ENCODE results near the gene ATP6V1F. TPM values are rescaled to one million over a fixed set of nuclear protein-coding genes. Genes with fewer than 3 reads are reported as not detected.

ATP6V1F gene
- total RNA-seq, 4 donors from 2014 or later: 49.6 to 109 (median 86.6) TPM

DNA sequence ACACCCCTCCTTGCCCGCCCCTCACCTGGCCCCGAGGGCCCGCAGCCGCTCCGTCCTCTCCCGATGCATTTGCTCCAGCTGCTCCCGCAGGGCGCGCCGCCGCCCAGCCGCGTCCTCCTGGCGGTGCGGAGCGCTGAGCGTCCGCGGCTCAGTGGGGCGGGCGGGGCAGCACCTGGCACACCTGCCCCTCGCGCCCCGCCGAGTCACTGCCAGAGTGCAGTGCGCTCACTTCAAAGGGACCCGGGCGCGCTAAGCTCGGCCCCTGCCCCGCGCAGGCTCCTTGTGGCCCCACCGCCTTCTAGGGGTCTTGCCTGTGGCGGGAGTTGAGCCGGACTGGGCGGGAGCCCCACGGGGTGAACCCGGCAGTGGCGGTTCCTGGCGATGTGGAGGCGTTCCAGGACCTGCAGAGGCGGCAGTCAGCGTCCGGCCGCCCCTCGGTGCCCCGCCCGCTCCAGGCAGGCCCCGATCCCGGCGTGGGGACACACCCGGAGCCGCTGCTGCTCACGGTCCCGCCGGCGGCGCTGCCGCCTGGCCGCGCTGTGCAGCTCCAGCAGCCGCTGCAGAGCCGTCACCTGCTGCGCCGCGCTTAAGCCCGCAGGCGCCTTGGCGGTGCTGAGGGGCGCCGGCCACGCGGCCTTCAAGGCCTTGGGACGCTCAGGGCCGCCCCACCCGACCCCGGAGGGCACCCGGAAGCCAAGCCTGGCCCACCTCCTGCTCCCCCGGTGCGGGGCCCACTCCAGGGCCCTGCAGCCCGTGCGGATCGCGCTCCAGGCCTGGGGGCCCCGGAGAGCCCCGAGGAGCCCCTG lies 6.7 kb downstream of the ATP6V1F start:
- peak; percentile 50 to 61 for DNase-seq
- H3K27ac ChIP-seq: no peak overlapping the region
- H3K4me3 ChIP-seq (replicated peaks in 1 of 3): peak overlapping the region in 2 of 3 donors; percentile 3 to 55
- peaks cover 12 to 17% of the 10 kb centered on the region in 2 donors for H3K4me1 ChIP-seq
- TF ChIP-seq POLR2A (IDR thresholded peaks at IDR 0.05): no peak
- TF ChIP-seq, protein P1, sequence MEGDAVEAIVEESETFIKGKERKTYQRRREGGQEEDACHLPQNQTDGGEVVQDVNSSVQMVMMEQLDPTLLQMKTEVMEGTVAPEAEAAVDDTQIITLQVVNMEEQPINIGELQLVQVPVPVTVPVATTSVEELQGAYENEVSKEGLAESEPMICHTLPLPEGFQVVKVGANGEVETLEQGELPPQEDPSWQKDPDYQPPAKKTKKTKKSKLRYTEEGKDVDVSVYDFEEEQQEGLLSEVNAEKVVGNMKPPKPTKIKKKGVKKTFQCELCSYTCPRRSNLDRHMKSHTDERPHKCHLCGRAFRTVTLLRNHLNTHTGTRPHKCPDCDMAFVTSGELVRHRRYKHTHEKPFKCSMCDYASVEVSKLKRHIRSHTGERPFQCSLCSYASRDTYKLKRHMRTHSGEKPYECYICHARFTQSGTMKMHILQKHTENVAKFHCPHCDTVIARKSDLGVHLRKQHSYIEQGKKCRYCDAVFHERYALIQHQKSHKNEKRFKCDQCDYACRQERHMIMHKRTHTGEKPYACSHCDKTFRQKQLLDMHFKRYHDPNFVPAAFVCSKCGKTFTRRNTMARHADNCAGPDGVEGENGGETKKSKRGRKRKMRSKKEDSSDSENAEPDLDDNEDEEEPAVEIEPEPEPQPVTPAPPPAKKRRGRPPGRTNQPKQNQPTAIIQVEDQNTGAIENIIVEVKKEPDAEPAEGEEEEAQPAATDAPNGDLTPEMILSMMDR (IDR thresholded peaks at IDR 0.05): no peak
- WGBS, 2 donors: 3 to 7% methylated on average over 6 to 13 of the region's 86 CpGs
- intact Hi-C loops (cut with DNase I): loop anchor here (10.0 kb wide), 1 partner anchor 135 kb away; the partner anchor contains the start of gene CALU
- H3K9me3 ChIP-seq: no peaks in the 10 kb centered on the region
- peaks cover 10 to 14% of the 10 kb centered on the region in 2 donors for H3K36me3 ChIP-seq
- no peaks in the 10 kb centered on the region for H3K27me3 ChIP-seq

DNA sequence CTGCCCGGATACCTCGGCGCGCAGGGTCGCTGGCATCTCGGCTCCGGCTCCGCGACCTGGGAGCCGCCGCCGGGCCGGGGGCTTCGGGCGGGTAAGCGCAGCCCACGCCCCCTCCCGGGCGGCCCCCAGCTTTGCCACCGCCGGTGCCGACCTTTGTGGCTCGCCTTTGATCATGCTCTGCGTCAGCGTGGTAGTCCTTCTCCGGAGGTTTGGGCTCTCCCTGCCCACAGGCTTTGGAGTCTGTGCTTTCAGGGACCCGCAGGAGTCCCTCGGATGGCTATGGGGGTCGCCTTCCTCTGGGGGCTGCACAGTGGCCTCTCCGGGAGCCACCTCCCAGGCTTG lies 7.3 kb downstream of the ATP6V1F start:
- H3K4me3 ChIP-seq (replicated peaks in 1 of 3): peak overlapping the region in 1 of 3 donors; percentile 55
- WGBS, 2 donors: 36% methylated on average over 2 of the region's 30 CpGs
- peaks cover 12 to 17% of the 10 kb centered on the region in 2 donors for H3K4me1 ChIP-seq
- no peak for TF ChIP-seq POLR2A (IDR thresholded peaks at IDR 0.05)
- TF ChIP-seq, protein P1 (IDR thresholded peaks at IDR 0.05): no peak
- H3K36me3 ChIP-seq: peaks cover 7 to 14% of the 10 kb centered on the region in 2 donors
- DNase-seq: no peak
- no peaks in the 10 kb centered on the region for H3K9me3 ChIP-seq
- H3K27ac ChIP-seq: no peak overlapping the region
- H3K27me3 ChIP-seq: no peaks in the 10 kb centered on the region
- intact Hi-C loops (cut with DNase I): loop anchor here (10.0 kb wide), 1 partner anchor 135 kb away; the partner anchor contains the start of gene CALU

DNA sequence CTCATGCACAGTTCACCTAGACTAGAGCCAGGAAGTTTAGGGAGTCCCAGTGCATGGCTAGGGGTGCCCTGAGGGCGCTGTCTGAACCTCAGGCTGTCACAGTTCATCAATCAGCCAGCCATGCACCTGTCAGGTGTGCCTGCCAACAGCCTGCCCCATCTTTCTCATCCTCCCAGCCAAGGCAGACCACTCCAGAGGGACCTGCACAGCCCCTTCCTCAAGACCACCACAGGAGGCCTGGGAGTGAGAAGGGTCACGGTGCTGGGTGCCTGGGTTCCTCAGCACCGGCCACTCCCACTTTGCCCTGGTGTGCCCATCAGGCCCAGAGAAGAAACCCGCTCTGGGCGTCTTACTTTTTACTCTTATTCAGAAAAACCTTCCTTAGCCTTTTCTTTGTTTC lies 8.4 kb downstream of the ATP6V1F start:
- DNase-seq: no peak
- Histone ChIP-seq H3K4me3 (replicated peaks in 1 of 3) (no peak overlapping the region), H3K36me3 (peaks cover 0 to 3% of the 10 kb centered on the region in 2 donors), H3K9me3 (no peaks in the 10 kb centered on the region), H3K27me3 (no peaks in the 10 kb centered on the region), H3K27ac (no peak overlapping the region), H3K4me1 (peaks cover 12 to 17% of the 10 kb centered on the region in 2 donors)
- TF ChIP-seq POLR2A (IDR thresholded peaks at IDR 0.05): no peak
- TF ChIP-seq, protein P1 (IDR thresholded peaks at IDR 0.05): no peak
- WGBS, 2 donors: 99% methylated on average over 4 of the region's 5 CpGs
- intact Hi-C loops (cut with DNase I): no loop called here

DNA sequence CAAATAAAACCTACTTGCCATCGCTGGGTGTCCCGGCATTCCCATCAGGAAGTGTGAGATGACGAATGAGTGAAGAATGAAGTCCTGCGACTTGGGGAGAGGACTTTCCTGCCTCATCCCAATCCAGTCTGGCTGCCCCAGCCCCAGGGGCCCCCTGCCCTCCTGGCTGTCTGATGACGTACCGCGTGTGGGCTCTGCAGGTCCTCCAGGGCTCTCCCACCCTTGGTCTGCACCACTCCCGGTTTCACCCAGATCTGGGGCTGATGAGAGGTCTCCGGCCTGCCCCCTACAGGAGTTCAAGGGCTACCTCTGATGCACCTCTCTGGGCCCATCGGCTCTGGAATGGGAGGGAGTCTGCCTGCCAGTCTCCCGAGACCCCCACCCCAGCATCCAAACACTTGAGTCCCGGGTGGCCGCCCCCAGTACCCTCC lies 9.8 kb downstream of the ATP6V1F start:
- Histone ChIP-seq H3K27ac (no peak overlapping the region), H3K4me3 (replicated peaks in 1 of 3) (no peak overlapping the region), H3K27me3 (no peaks in the 10 kb centered on the region), H3K36me3 (no peaks in the 10 kb centered on the region), H3K9me3 (no peaks in the 10 kb centered on the region), H3K4me1 (peaks cover 12 to 17% of the 10 kb centered on the region in 2 donors)
- 66 to 72% methylated on average over 9 to 10 of the region's 13 CpGs for WGBS, 2 donors
- no peak for DNase-seq
- intact Hi-C loops (cut with DNase I): no loop called here
- TF ChIP-seq, protein P1 (IDR thresholded peaks at IDR 0.05): no peak
- TF ChIP-seq POLR2A (IDR thresholded peaks at IDR 0.05): no peak

DNA sequence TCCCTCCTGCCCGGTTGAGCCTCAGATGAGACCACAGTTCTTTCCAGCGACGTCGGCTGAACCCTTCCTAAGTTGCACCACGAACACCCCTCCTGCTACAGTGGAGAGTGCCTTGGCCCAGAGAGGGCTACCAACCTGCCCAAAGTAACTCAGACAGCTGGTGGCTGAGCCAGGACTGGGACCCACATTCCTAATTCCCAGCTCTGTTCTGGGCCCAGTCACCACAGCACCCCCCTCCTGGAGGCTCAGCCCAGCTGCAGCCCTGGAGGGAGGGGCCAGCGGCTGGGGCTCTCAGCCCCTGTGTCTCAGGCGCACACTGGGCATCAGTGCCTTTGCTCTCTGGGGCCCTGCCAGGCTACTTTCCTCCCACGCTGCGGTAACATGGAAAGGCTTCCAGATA lies 10.6 kb downstream of the ATP6V1F start:
- no peaks in the 10 kb centered on the region for H3K36me3 ChIP-seq
- H3K27ac ChIP-seq: no peak overlapping the region
- intact Hi-C loops (cut with DNase I): no loop called here
- no peaks in the 10 kb centered on the region for H3K27me3 ChIP-seq
- H3K4me1 ChIP-seq: peaks cover 12 to 17% of the 10 kb centered on the region in 2 donors
- WGBS, 2 donors: 58 to 84% methylated on average over 4 to 7 of the region's 9 CpGs
- TF ChIP-seq, protein P1 (IDR thresholded peaks at IDR 0.05): no peak
- TF ChIP-seq POLR2A (IDR thresholded peaks at IDR 0.05): no peak
- no peak for DNase-seq
- no peak overlapping the region for H3K4me3 ChIP-seq (replicated peaks in 1 of 3)
- H3K9me3 ChIP-seq: no peaks in the 10 kb centered on the region

Measured in thyroid gland (tissue), 4 donors.